HCT116 (cell line): Measurements from ENCODE around the gene PRMT9.

ENCODE experiments used
- CTCF ChIP-seq, 3 experiments: fragments of 200-600 bp in 1 of 3; sonication (generic) in 1 of 3; IDR thresholded peaks in 2 of 3; conservative IDR thresholded peaks in 1 of 3; 2 replicates each; pipeline ENCODE4 v1.5.1; 2012 to 2017; ENCODE audit warnings: low read depth in 2 of 3, low read length in 2 of 3, antibody characterized with exemption in 1 of 3, borderline replicate concordance in 1 of 3, control low read depth in 1 of 3, mild to moderate bottlenecking in 1 of 3, mixed read lengths in 1 of 3, mixed run types in 1 of 3, moderate library complexity in 1 of 3; ENCODE audit not compliant: insufficient read depth in 1 of 3
- EZH2phosphoT487 ChIP-seq: fragments of 200-600 bp; IDR thresholded peaks from 2 replicates; pipeline ENCODE4 v1.6.1; 2018; ENCODE audit warnings: antibody characterized with exemption, borderline replicate concordance
- POLR2A ChIP-seq: IDR thresholded peaks from 2 replicates; pipeline ENCODE4 v1.7.0; 2011; ENCODE audit warnings: borderline replicate concordance; ENCODE audit not compliant: insufficient read depth, insufficient read length; ENCODE audit errors: extremely low read depth
- POLR2AphosphoS5 ChIP-seq: IDR thresholded peaks from 2 replicates; pipeline ENCODE4 v1.6.1; 2011; ENCODE audit warnings: mild to moderate bottlenecking, low read depth, low read length, moderate library complexity
- RAD21 ChIP-seq: IDR thresholded peaks from 2 replicates; pipeline ENCODE4 v1.6.1; 2012; ENCODE audit warnings: low read depth, mild to moderate bottlenecking
- SP1 ChIP-seq: IDR thresholded peaks from 2 replicates; pipeline ENCODE4 v1.6.1; 2012; ENCODE audit warnings: low read depth
- ZFX ChIP-seq: fragments of 450-650 bp; IDR thresholded peaks from 2 replicates; pipeline ENCODE4 v1.6.1; 2017
- TF ChIP-seq, protein P1 (sequence below): IDR thresholded peaks from 2 replicates; pipeline ENCODE4 v1.6.1; 2012; ENCODE audit warnings: low read depth
- TF ChIP-seq, protein P2 (sequence below): IDR thresholded peaks from 2 replicates; pipeline ENCODE4 v1.6.1; 2012

GRCh38 chr4:147732518-147733235, 48.7 kb upstream of the PRMT9 start:
- TF ChIP-seq RAD21, result no peak
- TF ChIP-seq EZH2phosphoT487, result no peak
- TF ChIP-seq CTCF (IDR thresholded peaks at IDR 0.05 in 2 of 3, conservative IDR thresholded peaks at IDR 0.05 in 1 of 3; ENCODE audit: borderline replicate concordance in 1 of 3, insufficient read depth in 1 of 3, low read depth in 2 of 3, low read length in 2 of 3), result no peak
- no peak for TF ChIP-seq POLR2A
- TF ChIP-seq, protein P1, sequence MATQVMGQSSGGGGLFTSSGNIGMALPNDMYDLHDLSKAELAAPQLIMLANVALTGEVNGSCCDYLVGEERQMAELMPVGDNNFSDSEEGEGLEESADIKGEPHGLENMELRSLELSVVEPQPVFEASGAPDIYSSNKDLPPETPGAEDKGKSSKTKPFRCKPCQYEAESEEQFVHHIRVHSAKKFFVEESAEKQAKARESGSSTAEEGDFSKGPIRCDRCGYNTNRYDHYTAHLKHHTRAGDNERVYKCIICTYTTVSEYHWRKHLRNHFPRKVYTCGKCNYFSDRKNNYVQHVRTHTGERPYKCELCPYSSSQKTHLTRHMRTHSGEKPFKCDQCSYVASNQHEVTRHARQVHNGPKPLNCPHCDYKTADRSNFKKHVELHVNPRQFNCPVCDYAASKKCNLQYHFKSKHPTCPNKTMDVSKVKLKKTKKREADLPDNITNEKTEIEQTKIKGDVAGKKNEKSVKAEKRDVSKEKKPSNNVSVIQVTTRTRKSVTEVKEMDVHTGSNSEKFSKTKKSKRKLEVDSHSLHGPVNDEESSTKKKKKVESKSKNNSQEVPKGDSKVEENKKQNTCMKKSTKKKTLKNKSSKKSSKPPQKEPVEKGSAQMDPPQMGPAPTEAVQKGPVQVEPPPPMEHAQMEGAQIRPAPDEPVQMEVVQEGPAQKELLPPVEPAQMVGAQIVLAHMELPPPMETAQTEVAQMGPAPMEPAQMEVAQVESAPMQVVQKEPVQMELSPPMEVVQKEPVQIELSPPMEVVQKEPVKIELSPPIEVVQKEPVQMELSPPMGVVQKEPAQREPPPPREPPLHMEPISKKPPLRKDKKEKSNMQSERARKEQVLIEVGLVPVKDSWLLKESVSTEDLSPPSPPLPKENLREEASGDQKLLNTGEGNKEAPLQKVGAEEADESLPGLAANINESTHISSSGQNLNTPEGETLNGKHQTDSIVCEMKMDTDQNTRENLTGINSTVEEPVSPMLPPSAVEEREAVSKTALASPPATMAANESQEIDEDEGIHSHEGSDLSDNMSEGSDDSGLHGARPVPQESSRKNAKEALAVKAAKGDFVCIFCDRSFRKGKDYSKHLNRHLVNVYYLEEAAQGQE, result no peak
- TF ChIP-seq, protein P2, sequence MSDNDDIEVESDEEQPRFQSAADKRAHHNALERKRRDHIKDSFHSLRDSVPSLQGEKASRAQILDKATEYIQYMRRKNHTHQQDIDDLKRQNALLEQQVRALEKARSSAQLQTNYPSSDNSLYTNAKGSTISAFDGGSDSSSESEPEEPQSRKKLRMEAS, result peak; percentile 46
- TF ChIP-seq POLR2AphosphoS5, result no peak
- TF ChIP-seq ZFX, result 0 out of 2 replicates have a peak, but pooled peaks have one; percentile 0
- TF ChIP-seq SP1, result no peak
